Neural cell (in vitro differentiated cells): ENCODE results near the gene NKIRAS1. TPM values are rescaled to one million over a fixed set of nuclear protein-coding genes. Genes with fewer than 3 reads are reported as not detected.

Experiments
- polyA plus RNA-seq: library from polyadenylated mRNA; depleted of rRNA; stranded (reverse); fragments of >200 nt; gene quantifications from 2 replicates; pipeline ENCODE4 v1.2.3, GENCODE V29; 2014

Gene NKIRAS1
- polyA plus RNA-seq, 1 donor from 2014 or later, result 42.1 TPM

Other genes starting within 250 kb of the NKIRAS1 start
- 133 and 157 TPM in 2 replicates for gene UBE2E1, start 111.0 kb downstream of the NKIRAS1 start, polyA plus RNA-seq
- 3,247 and 3,701 TPM in 2 replicates for gene RPL15, start 142 bp upstream of the NKIRAS1 start, polyA plus RNA-seq
- gene NR1D2, start 28.3 kb upstream of the NKIRAS1 start, polyA plus RNA-seq, result 12.9 and 13.4 TPM in 2 replicates